ENCODE measurements around the gene FOXO4. TPM values are rescaled to one million over a fixed set of nuclear protein-coding genes. Genes with fewer than 3 reads are reported as not detected.

FOXO4 gene
- total RNA-seq, 1 experiment from 2014 or later = 3.8 TPM

Other genes starting within 250 kb of the FOXO4 start
- not detected in 2 replicates for gene TEX11, start 187.1 kb upstream of the FOXO4 start, total RNA-seq (2014; rRNA removed; shearing (Covaris generic); ENCODE audit: low replicate concordance)
- gene SLC7A3, start 164.8 kb upstream of the FOXO4 start, total RNA-seq (2014; rRNA removed; shearing (Covaris generic); ENCODE audit: low replicate concordance) = not detected in 2 replicates
- gene SNX12, start 27.5 kb upstream of the FOXO4 start, total RNA-seq (2014; rRNA removed; shearing (Covaris generic); ENCODE audit: low replicate concordance) = 35.4 and 101 TPM in 2 replicates
- not detected in 2 replicates for gene CXorf65, start 10.9 kb downstream of the FOXO4 start, total RNA-seq (2014; rRNA removed; shearing (Covaris generic); ENCODE audit: low replicate concordance)
- gene IL2RG, start 15.7 kb downstream of the FOXO4 start, total RNA-seq (2014; rRNA removed; shearing (Covaris generic); ENCODE audit: low replicate concordance) = not detected in 2 replicates
- 9.3 and 11.1 TPM in 2 replicates for gene MED12, start 22.7 kb downstream of the FOXO4 start, total RNA-seq (2014; rRNA removed; shearing (Covaris generic); ENCODE audit: low replicate concordance)
- 0.07 and 0.10 TPM in 2 replicates for gene NLGN3, start 49.0 kb downstream of the FOXO4 start, total RNA-seq (2014; rRNA removed; shearing (Covaris generic); ENCODE audit: low replicate concordance)
- not detected in 2 replicates for gene GJB1, start 127.4 kb downstream of the FOXO4 start, total RNA-seq (2014; rRNA removed; shearing (Covaris generic); ENCODE audit: low replicate concordance)
- gene ZMYM3, start 158.3 kb downstream of the FOXO4 start, total RNA-seq (2014; rRNA removed; shearing (Covaris generic); ENCODE audit: low replicate concordance) = 2.7 and 10.0 TPM in 2 replicates
- gene NONO, start 187.8 kb downstream of the FOXO4 start, total RNA-seq (2014; rRNA removed; shearing (Covaris generic); ENCODE audit: low replicate concordance) = 471 and 489 TPM in 2 replicates
- 0.86 and 0.92 TPM in 2 replicates for gene ITGB1BP2, start 205.9 kb downstream of the FOXO4 start, total RNA-seq (2014; rRNA removed; shearing (Covaris generic); ENCODE audit: low replicate concordance)